NCI-H2196 (cell line): ENCODE results near the gene AAK1.
"Not testable (repeated sequence)": the region's sequence is repeated elsewhere in the genome, so short reads cannot be mapped to it uniquely, and the experiment has no call there.

Experiments
- DNase-seq: peaks from one replicate; lab custom pipeline; 2025; ENCODE audit not compliant: unreplicated experiment; lab: John Stamatoyannopoulos, UW

The AAK1 gene

GRCh38 chr2:69576880-69577279, 66.7 kb downstream of the AAK1 start:
- no peak for DNase-seq

DNA sequence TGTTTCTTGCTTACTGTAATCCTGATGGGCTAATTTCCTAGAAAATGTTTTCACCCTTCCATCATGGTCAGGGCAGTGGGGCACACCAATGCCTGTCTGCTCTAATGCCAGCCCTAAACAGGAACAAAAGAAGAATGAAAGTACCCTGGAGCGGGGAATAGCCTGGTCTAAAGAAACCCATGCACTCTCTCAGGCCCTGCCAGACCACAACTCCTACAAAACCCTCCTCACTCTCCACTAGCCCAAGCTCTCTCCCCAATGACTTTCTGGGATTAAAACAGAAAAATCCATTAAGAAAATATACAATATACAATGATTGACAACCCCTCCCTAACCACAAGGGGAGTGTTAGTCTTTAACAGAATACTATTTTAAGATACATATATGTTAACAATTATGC, 67.6 kb downstream of the AAK1 start:
- DNase-seq = no peak

- not testable (repeated sequence) for DNase-seq
Observed at GRCh38 chr2:69575371-69575770, 68.2 kb downstream of the AAK1 start.

DNA sequence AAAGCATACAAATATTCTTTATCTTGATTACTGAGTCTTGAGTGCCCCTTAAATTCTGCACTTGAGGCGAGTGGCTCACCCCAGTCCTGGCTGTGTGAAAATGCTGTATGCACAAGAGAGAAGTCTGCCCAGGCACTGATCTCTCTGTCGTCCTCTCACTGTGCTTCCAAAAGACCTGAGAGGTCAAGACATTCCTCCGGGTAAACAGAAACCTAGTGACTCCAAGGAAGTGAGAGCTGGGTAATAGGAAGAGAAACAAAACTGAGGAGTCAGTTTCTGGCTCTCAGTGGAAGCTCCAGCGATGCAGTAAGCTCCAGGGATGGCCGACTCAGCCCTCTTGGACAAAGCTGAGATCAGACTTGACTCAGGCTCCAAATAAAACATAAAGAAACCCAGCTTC, 70.9 kb downstream of the AAK1 start:
- DNase-seq = no peak

GRCh38 chr2:69571189-69571588, 72.3 kb downstream of the AAK1 start:
- no peak for DNase-seq

DNA sequence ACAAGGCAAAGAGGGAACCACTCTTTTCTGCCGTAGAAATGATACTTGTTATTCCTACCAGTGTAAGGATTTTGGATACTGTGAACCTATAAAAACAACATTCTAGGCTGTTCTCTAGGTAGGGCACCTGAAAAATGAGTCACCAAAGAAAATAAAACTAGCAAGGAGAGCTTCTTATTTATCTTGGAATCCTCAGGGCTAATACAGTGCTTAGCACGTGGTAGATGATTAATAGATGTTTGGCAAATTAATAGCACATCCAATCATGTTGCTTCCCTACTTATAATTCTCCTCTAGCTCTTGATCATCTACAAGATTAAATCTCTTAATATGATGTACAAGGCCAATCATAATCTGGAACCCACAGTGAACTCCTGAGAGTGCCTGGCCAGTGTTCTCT, 73.1 kb downstream of the AAK1 start:
- no peak for DNase-seq

DNA sequence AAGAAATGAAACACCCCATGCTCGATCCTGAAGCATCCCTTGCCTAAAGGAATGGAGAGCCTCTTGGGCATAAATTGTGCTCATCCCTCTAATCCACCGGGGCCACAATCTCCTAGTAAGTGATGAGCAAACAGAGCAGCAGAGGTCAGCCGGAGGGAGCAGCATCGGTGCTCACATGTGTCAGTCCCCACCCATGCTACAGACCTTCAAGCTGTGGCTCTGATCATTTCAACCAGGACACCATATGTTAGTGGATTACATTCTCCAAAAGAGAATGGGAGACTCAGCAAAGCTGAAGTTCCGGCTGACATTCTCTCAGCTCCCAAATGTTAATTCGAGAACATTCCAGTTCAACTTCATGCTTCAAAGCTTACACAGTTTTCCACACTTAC, 75.6 kb downstream of the AAK1 start:
- no peak for DNase-seq

DNA sequence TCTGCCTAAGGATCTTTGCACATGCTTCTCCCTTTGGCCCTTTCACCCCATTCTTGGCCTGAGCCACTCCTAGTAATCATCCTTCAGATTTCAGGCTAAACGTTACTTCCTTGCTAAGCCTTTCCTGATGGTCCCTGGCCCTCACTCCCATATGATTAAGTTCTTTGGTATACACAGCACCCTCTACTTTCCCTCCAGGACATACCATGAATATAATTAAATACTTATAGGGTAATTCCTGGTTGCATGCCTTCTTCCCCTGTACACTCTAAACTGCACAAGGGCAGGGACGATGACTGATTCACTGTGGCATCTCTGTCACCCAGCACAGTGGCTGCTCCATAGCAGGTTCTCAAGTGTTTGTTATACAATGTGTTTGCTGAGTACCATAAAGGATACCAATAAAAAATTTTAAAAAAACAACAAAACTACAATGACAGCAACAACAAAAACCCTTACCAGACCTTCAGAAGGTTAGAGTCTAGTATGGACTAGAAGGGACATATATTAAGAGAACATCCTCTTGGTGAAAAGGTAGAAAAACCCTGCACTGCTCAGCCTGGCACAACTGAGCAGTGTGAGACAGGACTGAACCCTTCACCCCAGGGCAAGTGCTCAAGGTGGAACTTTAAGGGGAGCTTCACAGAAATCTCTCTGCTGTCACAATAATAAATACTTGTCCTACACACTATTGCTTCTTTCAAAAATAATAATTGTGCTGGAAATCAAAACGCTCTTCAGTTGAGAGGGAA, 76.2 kb downstream of the AAK1 start:
- no peak for DNase-seq

DNA sequence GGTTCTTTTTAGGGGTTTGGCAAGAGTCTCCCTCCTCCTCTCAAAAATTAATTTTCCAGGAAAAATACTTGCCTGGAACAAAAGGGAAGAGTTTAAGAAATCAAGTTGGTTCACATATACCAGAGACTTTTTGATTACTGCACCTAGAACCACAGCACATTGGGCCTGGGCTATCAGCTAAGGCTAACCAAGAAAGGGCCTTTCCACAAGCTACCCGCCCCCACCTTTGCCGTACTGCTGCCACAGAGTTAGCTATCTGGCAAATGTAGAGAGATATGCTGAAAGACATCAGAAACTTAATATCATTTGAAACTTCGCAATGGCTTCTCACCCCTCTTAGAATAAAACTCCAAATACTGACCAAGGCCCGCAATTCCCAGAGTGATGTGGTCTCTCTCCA, 76.9 kb downstream of the AAK1 start:
- DNase-seq = no peak

DNA sequence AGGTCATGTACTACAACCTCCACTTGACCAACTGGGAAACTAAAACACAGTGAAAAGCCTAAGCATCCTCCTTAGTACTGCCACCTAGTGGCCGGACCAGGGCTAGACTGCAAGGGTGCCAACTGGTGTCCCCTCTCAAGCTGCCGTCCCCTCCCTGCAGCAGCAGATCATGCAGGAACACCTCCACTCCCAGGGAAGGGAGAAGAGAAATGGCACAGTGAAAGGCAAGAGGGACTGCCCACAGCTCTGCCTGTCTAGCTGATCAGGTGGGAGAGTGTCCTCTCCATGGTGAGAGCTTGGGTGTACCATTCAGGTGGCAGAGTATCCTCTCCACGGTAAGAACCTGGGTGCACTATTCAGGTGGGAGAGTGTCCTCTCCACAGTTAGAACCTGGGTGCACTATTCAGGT, 78.1 kb downstream of the AAK1 start:
- peak; percentile 19 for DNase-seq

GRCh38 chr2:69564604-69565003, 78.9 kb downstream of the AAK1 start:
- DNase-seq = no peak

- DNase-seq = no peak
Observed at GRCh38 chr2:69563021-69563420, 80.5 kb downstream of the AAK1 start.

GRCh38 chr2:69561101-69561500, 82.4 kb downstream of the AAK1 start:
- no peak for DNase-seq

DNA sequence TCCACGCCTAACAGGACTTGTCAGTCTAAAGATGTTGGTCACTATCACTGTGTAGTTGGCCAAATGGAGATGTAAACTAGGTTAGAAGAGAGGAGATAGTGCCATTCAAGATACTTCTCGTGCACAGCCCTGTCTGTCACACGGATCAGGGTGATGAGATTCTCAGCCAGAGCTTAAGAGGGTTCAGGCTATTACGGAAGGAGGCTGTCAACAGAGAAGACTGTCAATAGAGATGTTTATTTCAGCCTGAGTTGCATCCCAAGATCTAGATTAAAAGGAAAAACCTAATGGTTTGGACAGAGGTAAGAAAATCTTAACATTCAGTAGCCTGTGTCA, 83.4 kb downstream of the AAK1 start:
- no peak for DNase-seq

- peak; percentile 3 for DNase-seq
Observed at GRCh38 chr2:69559442-69560146, 83.9 kb downstream of the AAK1 start.

DNA sequence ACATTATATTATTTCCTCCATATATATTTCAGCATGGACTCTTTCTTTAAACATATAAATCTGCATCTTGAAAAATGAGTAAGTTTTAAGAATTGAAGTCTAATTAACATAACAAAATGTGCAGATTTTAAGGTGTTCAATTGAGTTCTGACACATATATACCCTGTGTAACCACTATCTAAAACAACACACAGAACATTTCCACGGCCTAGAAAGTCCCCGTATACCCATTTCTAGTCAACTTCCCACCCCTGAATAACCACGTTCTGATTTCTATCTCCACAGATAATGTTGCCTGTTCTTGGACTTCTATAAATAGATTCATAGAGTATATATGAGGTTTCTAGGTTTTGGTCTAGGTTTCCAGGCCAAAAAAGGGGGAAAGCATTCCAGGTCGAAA, 87.5 kb downstream of the AAK1 start:
- DNase-seq = no peak

DNA sequence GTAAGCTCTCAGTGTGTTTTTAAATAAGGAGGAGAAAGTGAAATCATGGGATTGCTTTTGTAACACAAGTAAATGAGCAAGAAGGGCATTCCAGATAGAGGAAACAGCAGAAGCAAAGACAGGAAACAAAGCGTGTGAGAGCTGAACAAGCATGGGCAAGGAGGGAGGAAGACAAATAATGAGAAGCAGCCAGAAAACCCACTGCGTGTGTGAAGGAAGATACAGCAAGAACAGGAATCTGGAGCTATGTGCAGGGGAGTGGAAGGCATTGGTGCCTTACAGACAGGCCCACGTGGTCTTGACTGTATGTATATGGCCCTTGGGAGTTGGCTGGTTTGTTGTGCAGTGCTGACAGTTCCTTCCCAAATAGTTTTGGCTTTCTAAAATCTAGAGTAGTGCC, 88.6 kb downstream of the AAK1 start:
- no peak for DNase-seq

DNA sequence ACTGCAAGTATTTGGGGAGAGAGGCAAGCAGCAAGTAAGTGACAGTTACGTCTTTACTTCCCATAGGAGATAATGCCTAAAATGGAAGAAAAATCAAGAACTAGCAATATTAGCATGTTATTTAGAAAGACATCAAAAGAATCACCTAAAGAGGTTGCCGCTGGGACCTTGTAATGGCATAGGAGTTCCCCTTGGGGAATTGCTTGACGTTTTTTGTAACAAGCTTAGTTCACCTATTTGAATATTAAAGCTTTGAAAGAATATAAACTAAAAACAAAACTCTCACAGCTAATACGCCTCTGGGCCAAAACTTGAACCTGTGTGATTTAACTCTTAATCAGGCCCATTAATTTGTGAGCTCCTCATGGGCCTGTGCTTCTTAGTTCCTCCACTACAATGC, 89.0 kb downstream of the AAK1 start:
- no peak for DNase-seq

DNA sequence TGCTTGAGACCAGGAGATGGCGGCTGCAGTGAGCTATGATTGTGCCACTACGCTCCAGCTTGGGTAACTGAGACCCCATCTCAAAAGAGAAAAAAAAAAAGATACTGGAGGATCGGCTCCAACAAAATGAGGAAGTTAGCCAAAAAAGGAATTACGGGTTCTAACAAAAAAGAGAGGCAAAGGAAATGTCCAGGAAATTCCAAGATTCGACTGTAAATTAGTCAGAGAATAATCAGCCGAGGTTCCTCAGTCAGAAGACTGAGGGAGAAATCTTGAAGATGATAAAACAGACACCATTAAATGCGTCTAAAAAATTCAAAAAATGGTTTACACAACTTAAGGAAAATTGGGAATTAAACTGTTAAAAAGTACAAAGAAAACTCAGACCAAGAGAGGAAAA, 89.5 kb downstream of the AAK1 start:
- no peak for DNase-seq

- DNase-seq = not testable (repeated sequence)
Observed at GRCh38 chr2:69550511-69550910, 93.0 kb downstream of the AAK1 start.

DNA sequence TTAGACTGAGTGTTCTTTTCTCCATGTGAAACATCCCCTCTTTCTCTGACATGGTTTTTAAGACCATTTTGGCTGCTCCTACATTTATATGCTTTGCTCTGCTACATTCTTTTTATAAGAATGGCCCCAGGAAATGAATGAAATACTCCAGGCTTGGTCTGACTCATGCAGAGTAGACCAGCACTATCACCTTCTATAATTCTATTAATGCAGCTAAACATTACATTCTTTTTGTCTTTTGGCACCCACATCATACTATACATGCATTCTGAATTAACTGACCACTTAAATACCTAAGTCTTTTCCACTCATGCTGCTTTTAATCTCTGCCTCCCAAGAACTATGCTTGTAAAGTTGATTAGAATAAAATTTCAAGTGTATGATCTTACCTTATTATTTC, 94.1 kb downstream of the AAK1 start:
- no peak for DNase-seq

DNA sequence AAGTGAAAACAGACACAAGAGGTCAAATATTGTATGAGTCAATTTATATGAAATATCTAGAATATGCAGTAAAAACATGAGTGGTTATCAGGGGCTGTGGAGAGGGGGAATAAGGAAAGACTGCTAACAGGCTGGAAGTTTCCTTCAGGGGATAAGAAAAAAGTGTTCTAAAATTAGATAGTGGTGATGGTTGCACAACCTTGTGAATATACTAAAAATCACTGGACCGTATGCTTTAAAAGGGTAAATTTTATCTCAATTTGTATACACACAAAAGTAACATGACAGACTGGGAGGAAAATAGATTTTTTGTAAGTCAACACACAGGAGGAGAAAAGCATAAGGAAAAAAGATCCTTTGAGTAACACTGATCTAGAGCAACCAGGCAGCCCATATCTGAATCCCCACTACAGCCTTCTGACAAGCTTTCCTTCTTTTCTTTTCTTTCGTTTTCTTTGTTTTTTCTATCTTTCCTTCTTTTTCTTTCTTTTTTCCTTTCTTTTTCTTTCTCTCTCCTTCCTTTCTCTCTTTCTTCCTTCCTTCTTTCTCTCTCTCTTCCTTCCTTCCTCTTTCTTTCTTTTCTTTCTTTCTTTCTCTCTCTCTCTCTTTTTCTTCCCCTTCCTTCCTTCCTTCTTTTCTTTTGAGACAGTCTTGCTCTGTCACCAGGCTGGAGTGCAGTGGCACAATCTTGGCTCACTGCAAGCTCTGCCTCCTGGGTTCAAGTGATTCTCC, 95.4 kb downstream of the AAK1 start:
- no peak for DNase-seq
